Mesendoderm (in vitro differentiated cells): ENCODE results near the gene ARHGAP10.

Source experiments
- DNase-seq: peaks from one replicate; pipeline ENCODE4 v3.0.0; 2013
- H2AK5ac ChIP-seq: 2 replicates; pipeline ENCODE4 v1.6.1; 2013; ENCODE audit warnings: low read length, inconsistent platforms
- H2BK120ac ChIP-seq: 2 replicates; pipeline ENCODE4 v1.6.1; 2013; ENCODE audit warnings: low read depth, mild to moderate bottlenecking, low read length, moderate library complexity, mixed read lengths
- H2BK15ac ChIP-seq: replicated peaks from 2 replicates; pipeline ENCODE4 v1.6.1; 2013; ENCODE audit warnings: low read depth, mild to moderate bottlenecking, moderate library complexity
- H2BK5ac ChIP-seq: 2 replicates; pipeline ENCODE4 v1.6.1; 2013; ENCODE audit warnings: low read length, inconsistent platforms
- H3K18ac ChIP-seq: 2 replicates; pipeline ENCODE4 v1.6.1; 2013; ENCODE audit warnings: mild to moderate bottlenecking, low read length, mixed read lengths
- H3K23ac ChIP-seq: one replicate; pipeline ENCODE4 v1.6.1; 2013; ENCODE audit warnings: low read length
- H3K27ac ChIP-seq: 2 replicates; pipeline ENCODE4 v1.5.1; 2013; ENCODE audit warnings: low read depth, mild to moderate bottlenecking, inconsistent platforms, low read length, moderate library complexity
- H3K27me3 ChIP-seq: 2 replicates; pipeline ENCODE4 v1.6.1; 2013; ENCODE audit warnings: low read length, control low read depth, mild to moderate bottlenecking, inconsistent platforms; ENCODE audit not compliant: insufficient read depth, poor library complexity
- H3K36me3 ChIP-seq: 2 replicates; pipeline ENCODE4 v1.6.1; 2013; ENCODE audit warnings: low read length, inconsistent platforms; ENCODE audit not compliant: control insufficient read depth, insufficient read depth
- H3K4ac ChIP-seq: one replicate; pipeline ENCODE4 v1.6.1; 2013; ENCODE audit warnings: low read depth, mild to moderate bottlenecking, low read length, moderate library complexity
- H3K4me1 ChIP-seq: 2 replicates; pipeline ENCODE4 v1.6.1; 2013; ENCODE audit warnings: low read depth, low read length, inconsistent platforms; ENCODE audit not compliant: control insufficient read depth
- H3K4me2 ChIP-seq: 2 replicates; pipeline ENCODE4 v1.6.1; 2013; ENCODE audit warnings: low read length
- H3K4me3 ChIP-seq: 2 replicates; pipeline ENCODE4 v1.5.1; 2013; ENCODE audit warnings: mild to moderate bottlenecking, low read length
- H3K56ac ChIP-seq: one replicate; pipeline ENCODE4 v1.6.1; 2013; ENCODE audit warnings: low read length
- H3K79me1 ChIP-seq: 2 replicates; pipeline ENCODE4 v1.6.1; 2013; ENCODE audit warnings: low read length, inconsistent platforms
- H3K79me2 ChIP-seq: 2 replicates; pipeline ENCODE4 v1.6.1; 2013; ENCODE audit warnings: mild to moderate bottlenecking, low read length; ENCODE audit not compliant: control insufficient read depth, insufficient read depth
- H3K9ac ChIP-seq: 2 replicates; pipeline ENCODE4 v1.6.1; 2013; ENCODE audit warnings: low read length, inconsistent platforms
- H4K5ac ChIP-seq: one replicate; pipeline ENCODE4 v1.6.1; 2013; ENCODE audit warnings: low read length
- H4K8ac ChIP-seq: one replicate; pipeline ENCODE4 v1.6.1; 2013; ENCODE audit warnings: low read depth, mild to moderate bottlenecking, control low read depth, low read length, moderate library complexity
- WGBS: extraction: QIAGEN DNeasy Blood & Tissue Kit; methylation state at CpG from one replicate; pipeline ENCODE4 v1.1.7; 2013; ENCODE audit warnings: low lambda C conversion rate, missing lambda C conversion rate; ENCODE audit not compliant: insufficient coverage; ENCODE audit errors: extremely low coverage; 5-methylcytosine and 5-hydroxymethylcytosine counted together

The ARHGAP10 gene

DNA sequence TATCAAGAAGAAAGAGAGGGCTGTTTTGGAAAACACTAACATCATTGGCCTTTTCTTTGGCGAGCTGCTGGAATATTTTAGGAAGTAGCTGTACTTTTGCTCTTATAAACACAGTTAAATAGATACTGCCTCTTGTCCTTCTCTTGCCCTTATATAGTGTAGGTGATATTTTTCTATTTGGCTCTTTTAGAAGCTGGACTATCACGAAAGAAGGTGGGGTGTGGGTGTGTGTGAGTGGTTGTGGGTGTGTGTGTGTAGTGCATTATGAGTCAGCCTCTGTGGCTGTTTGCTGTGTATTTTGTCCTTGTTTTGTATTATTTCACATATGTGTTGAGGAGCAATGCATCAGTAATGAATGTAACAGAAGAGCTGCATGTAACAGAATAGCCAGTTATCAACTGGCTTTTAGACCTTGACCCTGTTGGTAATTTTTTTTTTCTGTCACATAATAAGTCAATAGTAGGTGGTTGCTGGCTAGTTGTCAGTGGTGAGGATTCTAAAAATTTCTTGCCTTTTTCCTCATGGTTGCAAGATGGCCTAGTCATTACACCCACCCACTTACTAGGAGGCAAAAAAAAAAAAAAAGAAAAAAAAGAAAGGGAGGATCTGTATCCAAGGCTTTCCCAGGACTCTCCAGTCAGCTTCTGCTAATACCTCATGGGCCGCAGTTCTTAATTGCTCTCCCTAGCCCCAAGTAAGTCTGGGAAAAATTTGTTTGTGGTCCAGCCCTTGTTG lies 23.8 kb downstream of the ARHGAP10 start:
- Histone ChIP-seq H2AK5ac (no peak overlapping the region), H2BK120ac (no peak overlapping the region), H3K79me2 (no peaks in the 10 kb centered on the region), H3K9ac (no peak overlapping the region), H3K27ac (no peak overlapping the region), H3K36me3 (no peaks in the 10 kb centered on the region), H3K4me1 (peaks cover 2% of the 10 kb centered on the region), H3K4me3 (no peak overlapping the region), H3K27me3 (no peaks in the 10 kb centered on the region), H4K8ac (no peak overlapping the region), H2BK5ac (no peak overlapping the region), H2BK15ac (no peak overlapping the region), H3K79me1 (peaks cover 2% of the 10 kb centered on the region), H3K23ac (no peak overlapping the region), H3K4me2 (no peak overlapping the region), H3K4ac (no peak overlapping the region), H3K18ac (no peak overlapping the region), H3K56ac (no peak overlapping the region), H4K5ac (no peak overlapping the region)
- WGBS, result no CpG with 5 or more reads among the region's 3 CpGs
- no peak for DNase-seq

DNA sequence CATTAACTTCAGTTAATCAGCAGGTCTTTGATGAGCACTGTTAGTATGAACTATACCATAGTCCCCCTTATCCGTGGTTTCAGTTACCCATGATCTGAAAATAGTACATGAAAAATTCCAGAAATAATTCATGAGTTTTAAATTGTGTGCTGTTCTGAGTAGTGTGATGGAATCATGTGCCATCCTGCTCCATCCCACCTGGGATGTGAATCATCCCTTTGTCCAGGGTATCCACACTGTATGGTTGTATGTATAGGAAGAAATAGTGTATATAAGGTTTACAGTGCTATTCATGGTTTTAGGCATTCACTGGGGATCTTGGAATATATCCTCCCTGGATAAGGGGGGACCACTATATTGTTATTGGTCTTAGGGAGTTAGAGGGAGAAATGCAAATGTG lies 24.5 kb downstream of the ARHGAP10 start:
- Histone ChIP-seq H4K5ac (no peak overlapping the region), H2BK120ac (no peak overlapping the region), H3K4me2 (no peak overlapping the region), H3K79me2 (no peaks in the 10 kb centered on the region), H3K9ac (no peak overlapping the region), H4K8ac (no peak overlapping the region), H3K4ac (no peak overlapping the region), H3K4me3 (no peak overlapping the region), H3K79me1 (peaks cover 2% of the 10 kb centered on the region), H3K27ac (no peak overlapping the region), H3K27me3 (no peaks in the 10 kb centered on the region), H3K36me3 (no peaks in the 10 kb centered on the region), H3K23ac (no peak overlapping the region), H3K4me1 (peaks cover 2% of the 10 kb centered on the region), H3K56ac (no peak overlapping the region), H3K18ac (no peak overlapping the region), H2BK5ac (no peak overlapping the region), H2BK15ac (no peak overlapping the region), H2AK5ac (no peak overlapping the region)
- WGBS, result no CpG with 5 or more reads among the region's 1 CpG
- DNase-seq, result no peak

DNA sequence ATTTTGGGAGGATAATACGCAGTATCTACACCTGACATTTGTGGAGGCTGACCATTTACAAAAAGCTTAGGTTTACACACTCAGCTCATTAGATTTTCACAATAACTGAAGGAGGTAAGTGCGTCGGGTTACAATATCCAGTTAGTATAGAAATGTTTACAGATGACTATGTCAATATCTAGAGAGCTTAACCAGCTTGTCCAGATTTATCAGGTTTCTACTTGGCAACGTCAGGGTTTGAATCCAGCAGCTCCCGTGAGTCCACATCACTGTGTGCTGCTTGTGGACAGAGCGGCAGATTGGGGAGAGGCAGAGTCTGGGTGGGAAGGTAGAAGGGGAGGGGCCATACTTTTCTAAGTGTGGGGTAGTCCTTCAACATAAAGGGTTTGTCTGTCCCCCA lies 28.3 kb downstream of the ARHGAP10 start:
- no peaks in the 10 kb centered on the region for H3K36me3 ChIP-seq
- no peak overlapping the region for H4K5ac ChIP-seq
- peaks cover 2% of the 10 kb centered on the region for H3K79me1 ChIP-seq
- no peak overlapping the region for H2BK120ac ChIP-seq
- H3K23ac ChIP-seq, result no peak overlapping the region
- DNase-seq, result no peak
- no peak overlapping the region for H2BK15ac ChIP-seq
- no peaks in the 10 kb centered on the region for H3K27me3 ChIP-seq
- no peak overlapping the region for H3K4me2 ChIP-seq
- peaks cover 2% of the 10 kb centered on the region for H3K4me1 ChIP-seq
- no peak overlapping the region for H3K27ac ChIP-seq
- no peak overlapping the region for H4K8ac ChIP-seq
- H3K4me3 ChIP-seq, result no peak overlapping the region
- H3K4ac ChIP-seq, result no peak overlapping the region
- no peak overlapping the region for H3K9ac ChIP-seq
- H2AK5ac ChIP-seq, result no peak overlapping the region
- no peaks in the 10 kb centered on the region for H3K79me2 ChIP-seq
- no CpG with 5 or more reads among the region's 6 CpGs for WGBS
- no peak overlapping the region for H3K18ac ChIP-seq
- no peak overlapping the region for H2BK5ac ChIP-seq
- no peak overlapping the region for H3K56ac ChIP-seq

DNA sequence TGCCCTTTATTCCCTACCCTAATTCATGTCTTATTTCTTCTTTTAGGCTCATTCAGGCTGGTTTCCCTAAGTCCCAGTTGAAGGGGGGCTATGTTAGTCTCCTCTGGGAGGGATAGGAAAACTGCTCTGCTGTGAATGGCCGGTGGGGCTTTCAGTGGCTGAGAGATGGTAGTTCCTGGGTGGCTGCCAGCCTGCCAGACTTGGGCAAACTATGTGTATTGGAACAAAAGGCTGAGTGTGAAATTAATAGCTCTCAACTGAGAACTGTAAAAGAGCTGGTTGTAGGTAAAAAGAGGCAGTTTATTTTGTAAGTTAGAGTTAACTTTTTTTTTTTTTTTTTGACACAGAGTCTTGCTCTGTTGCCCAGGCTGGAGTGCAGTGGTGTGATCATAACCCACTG lies 28.8 kb downstream of the ARHGAP10 start:
- Histone ChIP-seq H3K4ac (no peak overlapping the region), H2BK120ac (no peak overlapping the region), H3K4me1 (peaks cover 2% of the 10 kb centered on the region), H3K4me2 (no peak overlapping the region), H2AK5ac (no peak overlapping the region), H3K23ac (no peak overlapping the region), H3K79me1 (peaks cover under 1% of the 10 kb centered on the region), H3K27ac (no peak overlapping the region), H3K79me2 (no peaks in the 10 kb centered on the region), H4K5ac (no peak overlapping the region), H2BK5ac (no peak overlapping the region), H3K18ac (no peak overlapping the region), H2BK15ac (no peak overlapping the region), H3K56ac (no peak overlapping the region), H4K8ac (no peak overlapping the region), H3K4me3 (no peak overlapping the region), H3K36me3 (no peaks in the 10 kb centered on the region), H3K27me3 (no peaks in the 10 kb centered on the region), H3K9ac (no peak overlapping the region)
- DNase-seq, result no peak
- WGBS, result no CpG with 5 or more reads among the region's 1 CpG

DNA sequence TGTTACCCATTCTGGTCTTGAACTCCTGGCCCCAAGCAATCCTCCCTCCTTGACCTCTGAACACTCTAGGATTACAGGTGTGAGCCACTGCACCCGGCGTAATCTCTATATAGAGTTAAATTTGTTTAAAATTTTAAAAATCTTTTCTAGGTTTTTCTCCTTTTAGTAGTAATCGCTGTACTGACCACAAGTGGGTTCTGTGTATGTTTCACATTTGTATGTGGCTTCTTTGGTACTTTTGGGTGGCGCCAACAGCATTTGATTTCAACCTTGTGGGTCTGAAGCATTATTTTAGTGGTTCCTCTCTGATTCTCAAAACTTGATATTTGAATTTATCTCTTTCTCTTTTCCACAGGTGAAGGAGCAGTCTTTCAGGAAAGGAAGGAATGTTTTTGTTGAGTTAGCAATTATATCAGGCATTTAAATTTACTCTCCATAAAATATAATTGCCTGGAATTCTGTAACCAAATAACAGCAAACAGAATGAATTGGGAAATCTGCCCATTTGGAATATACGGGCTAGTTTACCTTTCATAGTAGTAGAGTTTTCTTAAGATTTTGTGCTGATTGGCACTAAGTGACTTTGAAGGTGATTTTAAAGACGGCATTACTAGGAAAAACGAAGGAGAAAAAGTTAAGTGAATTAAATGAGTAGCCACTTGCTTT lies 29.5 kb downstream of the ARHGAP10 start:
- Histone ChIP-seq H3K79me1 (no peaks in the 10 kb centered on the region), H3K79me2 (no peaks in the 10 kb centered on the region), H3K36me3 (no peaks in the 10 kb centered on the region), H3K23ac (no peak overlapping the region), H3K27me3 (no peaks in the 10 kb centered on the region), H4K8ac (no peak overlapping the region), H4K5ac (no peak overlapping the region), H3K27ac (no peak overlapping the region), H2BK120ac (no peak overlapping the region), H3K18ac (no peak overlapping the region), H2BK15ac (no peak overlapping the region), H3K56ac (no peak overlapping the region), H3K4me1 (peaks cover 2% of the 10 kb centered on the region), H3K4me2 (no peak overlapping the region), H3K4me3 (no peak overlapping the region), H3K9ac (no peak overlapping the region), H3K4ac (no peak overlapping the region), H2AK5ac (no peak overlapping the region), H2BK5ac (no peak overlapping the region)
- no peak for DNase-seq
- WGBS, result no CpG with 5 or more reads among the region's 7 CpGs
